Cortex of kidney (tissue), 1 donor: ENCODE data around the gene PAM16.

ENCODE experiments used
- DNase-seq: peaks from one replicate; lab custom pipeline; 2025; lab: John Stamatoyannopoulos, UW

The PAM16 gene

DNA sequence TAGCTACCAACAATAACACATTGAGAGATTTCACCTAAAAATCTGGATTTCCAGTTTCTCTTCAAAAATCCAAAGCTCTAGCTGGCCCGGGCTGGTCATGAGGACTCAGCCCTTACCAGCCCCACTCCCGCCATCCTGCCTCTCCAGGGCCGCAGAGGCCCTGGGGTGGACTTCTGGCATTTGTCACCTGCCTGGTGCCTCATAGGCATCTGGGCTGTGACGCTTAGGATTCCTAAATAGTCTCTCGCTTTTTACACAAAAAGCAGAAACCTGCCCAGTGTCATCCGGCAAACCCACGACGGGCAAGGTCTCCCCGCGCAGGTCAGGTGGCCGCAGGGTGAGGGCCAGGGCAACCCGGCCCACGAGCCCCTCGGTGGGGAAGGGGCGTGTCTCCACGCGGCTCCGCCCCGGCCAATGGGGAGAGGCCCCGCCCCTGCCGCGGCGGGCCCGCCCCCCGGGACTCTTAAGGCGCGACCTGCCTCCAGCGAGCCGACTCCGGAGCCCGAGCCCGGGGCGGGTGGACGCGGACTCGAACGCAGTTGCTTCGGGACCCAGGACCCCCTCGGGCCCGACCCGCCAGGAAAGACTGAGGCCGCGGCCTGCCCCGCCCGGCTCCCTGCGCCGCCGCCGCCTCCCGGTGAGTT lies 20.4 kb upstream of the PAM16 start, which contains the start of gene VASN:
VASN (plus strand) TSS at position 492 of the 644 bp plus-strand sequence. CDS start 9,030 bp downstream, outside the sequence.
- no peak for DNase-seq

DNA sequence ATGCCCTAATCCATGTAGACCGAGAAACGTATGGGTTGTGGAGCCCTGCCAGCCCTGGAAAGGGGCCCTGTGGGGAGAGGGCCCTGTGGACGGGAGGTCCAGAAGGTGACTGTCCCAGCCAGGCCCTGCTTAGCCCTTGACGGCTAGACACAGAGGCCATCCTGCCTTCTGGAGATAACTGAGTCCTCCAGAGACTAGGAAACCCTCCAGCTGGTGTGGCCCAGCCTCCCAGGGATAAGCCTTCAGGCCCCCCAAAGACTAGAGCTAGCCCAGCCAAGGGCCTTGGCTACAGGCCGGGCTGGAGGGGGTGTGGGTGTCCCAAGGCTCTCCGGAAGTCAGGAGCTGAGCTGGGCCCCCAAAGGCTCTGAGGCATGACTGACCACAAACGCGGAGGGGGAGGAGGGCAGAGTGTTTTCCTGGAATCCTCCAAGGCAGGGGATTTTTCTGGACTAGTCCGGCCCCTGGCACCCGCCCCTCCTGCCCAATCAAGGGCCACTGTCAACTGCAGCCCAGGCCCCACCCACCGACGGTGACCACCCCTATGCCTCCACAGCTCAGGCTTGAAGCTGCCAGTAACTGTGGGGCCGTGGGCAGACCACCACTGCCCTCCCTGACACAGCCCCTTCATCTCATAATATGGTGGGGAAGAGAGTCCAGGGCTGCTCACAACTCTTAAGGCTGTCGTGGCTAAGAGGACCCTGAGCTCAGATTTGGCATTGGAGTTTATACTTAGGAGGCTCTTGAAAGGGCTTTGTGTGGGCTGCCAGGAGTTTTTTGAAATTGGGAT lies 19.6 kb upstream of the PAM16 start:
- no peak for DNase-seq

DNA sequence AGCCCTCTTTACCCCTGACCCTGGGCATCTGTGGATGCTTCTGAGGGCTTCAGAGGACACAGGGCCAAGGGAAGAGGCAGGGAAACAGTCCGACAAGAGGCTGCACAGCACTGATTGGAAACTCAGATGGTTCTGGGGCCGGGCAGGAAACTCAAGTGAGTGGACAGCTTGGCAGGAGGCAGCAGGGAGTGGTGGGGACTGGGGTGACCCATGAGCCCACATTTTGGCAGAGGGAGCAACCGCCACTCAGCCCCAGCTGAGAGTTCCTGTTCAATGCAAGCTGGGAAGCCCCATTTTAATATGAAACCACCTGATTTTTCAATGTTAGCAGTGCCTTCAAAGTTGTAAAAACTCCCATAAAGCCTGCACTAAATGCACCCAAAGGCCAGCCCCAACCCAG lies 19.0 kb upstream of the PAM16 start:
- no peak for DNase-seq

DNA sequence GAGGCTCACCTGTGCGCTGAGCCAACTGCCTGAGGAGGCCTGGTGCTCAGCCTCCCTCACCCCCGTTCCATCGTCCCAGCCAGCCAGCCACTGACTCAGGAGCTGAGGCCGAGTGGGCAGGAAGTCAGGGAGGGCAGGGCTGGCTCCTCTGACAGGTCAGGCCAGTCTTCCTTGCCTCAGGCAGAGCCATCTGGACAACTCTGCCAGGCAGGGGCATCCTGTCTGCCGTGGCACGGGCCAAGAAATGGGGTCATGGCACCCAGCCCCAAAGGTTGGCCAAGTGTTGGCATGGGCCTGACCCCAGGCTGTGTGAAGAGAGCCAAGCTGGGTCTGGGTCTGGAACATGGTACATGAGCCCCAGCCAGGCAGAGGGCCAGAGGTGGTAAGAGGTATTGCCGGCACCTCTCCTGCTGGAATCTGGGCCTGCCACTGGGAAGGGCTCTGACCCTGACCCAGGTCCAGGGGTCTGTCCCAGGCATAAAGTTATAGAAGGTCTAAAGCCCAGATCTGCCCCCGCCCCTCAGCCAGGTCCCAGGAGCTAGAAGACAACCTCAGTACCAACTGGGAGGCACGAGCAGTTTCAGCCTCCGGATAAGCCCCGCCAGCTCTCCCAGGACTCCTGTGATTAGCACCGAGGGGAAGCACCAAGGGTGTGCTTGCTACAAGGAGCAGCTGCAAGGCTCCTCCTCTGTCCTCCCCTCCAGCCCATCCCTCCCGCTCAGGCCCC lies 18.0 kb upstream of the PAM16 start:
- no peak for DNase-seq

DNA sequence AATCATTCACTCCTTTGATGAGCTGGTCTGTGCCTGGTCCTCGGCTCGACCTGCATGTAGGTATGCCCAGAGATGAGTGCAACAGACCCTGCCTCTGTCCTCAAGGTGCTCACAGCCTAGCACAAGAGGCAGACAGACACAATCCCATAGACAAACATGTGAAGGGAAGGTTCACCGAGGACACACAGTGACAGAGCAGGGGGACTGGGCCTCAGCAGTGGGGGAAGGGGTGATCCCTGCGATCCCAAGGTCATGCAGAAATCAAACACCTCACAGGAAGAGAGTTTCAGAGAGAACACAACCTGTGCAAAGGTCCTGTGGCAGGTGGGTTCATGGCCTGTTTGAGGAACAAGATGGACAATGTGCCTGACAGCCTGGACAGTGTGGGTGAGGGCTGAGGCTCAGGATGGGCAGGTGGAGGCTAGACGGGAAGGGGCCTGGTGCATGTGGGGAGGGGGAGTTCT lies 16.3 kb upstream of the PAM16 start:
- DNase-seq: no peak

DNA sequence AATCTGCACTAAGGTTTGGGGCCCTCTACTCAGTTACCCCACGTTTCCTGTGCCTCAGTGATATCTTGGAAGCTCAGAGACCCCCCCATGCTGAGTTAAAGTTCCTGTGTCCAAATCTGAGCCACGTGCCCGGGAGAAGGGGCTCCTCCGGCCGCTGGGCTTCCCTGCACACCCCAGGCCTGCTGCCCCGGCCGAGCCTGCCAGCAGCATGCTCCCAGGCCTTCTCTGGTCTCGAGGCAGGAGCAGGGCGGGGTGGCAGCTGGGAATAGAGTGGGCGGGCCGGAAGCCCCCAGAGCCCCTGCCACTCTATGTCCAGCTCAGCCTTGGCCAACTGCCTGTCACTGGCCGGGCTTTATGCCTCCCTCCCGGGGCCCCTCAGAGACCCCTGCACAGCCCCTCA lies 14.9 kb upstream of the PAM16 start:
- DNase-seq: no peak

DNA sequence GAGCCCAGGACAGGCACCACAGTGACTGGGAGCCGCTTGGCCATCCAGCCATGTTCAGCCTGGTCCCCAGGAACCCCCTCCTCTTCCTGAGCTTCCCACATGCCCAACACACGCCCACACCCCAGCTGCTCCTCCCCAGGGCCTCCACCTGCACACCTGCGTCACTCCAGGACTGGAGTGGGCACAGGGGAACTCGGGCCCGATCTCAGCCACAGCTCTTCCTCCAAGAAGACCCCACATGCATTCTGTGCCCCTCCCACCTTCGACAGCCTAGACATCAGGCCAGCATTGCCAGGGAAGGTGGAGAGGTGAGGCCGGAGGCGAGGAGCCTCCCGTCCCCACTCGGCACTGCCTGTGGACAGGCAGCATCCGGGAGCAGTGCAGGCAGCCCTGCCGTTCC lies 14.5 kb upstream of the PAM16 start:
- no peak for DNase-seq

DNA sequence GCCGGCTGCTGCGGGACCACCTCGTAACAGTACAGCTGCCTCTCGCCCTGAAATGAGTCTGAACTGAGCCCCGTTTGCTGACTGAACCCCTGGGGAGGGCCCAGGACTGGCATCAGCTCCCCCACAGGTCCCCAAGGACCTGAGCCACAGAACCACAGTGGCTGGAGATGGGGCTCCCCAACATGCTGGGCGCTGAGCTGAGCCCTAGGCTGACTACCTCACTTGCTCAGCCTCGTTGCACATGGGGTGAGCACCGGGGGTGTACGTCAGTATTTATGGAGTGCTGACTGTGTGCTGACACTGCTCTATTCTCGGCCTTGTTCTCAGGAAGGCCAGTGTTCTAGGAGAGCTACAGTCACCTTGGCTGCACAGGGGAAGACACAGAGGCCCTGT lies 13.9 kb upstream of the PAM16 start:
- no peak for DNase-seq

DNA sequence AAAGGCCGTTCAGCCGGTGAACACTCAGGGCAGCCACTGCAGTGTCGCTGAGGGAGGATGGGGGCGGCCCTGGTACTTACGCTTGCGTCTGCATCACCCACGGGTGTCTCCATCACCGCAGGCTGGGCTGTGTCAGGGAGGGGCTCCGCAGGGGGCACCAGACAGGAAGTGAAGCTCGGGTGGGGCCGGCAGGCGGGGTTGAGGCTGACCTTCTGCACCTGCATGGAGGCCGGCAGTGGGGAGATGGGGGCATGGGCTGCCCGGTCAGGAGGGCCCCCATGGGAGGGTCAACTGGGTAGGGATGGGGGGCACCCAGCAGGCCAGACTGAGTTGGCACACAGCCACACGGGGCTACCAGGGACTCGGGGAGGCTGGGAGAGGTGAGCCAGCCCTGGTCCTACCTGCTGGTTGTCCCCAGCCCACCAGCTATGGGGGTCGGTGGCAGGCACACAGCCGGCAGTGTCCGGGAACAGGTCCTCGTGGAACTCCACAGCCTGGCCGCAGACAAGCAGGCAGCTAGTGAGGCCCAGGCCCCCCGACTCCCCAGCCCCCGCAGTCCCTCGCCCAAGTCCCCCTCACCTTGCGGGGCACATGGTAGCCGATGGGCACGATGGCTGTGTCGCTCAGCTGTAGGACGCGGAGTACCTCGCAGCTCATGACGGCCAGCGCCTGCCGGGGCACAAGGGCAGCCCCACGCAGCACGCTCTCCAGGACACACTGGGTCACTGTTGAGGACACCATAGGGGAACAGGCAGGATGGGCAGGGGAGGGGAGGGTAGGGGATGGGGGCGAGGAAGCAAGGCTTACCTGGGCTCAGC lies 13.3 kb upstream of the PAM16 start:
- DNase-seq: no peak

DNA sequence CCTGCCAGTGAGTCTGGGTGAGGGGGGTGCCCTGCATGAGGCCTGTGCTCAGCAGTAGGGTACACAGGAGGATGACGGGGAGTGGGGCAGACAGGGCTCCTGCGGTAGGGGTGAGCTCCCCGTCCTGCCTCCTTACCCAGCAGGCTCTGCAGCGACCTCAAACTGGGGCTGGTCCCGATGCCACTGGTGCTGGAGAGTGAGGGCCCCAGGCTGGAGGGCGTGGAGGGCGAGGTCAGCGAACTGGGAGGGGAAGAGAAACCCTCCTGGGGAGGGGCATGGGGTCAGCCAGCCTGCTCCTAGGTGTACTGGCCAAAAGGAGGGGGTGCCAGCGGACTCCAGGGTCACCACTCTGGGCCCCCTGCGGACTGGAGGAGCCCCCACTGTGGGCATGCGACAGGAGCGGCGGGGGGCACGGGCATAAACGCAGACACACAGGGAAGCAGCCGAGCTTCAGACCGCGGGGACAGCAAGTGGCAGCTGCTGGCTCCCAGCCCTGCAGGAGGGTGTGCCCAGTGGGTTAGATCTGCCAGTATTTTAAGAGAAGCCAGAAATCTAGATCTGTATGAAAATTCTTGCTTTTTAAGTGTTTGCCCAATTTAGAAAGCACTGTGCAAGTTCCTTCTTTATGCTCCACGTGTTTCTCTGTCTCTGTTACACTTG lies 11.5 kb upstream of the PAM16 start:
- DNase-seq: no peak

DNA sequence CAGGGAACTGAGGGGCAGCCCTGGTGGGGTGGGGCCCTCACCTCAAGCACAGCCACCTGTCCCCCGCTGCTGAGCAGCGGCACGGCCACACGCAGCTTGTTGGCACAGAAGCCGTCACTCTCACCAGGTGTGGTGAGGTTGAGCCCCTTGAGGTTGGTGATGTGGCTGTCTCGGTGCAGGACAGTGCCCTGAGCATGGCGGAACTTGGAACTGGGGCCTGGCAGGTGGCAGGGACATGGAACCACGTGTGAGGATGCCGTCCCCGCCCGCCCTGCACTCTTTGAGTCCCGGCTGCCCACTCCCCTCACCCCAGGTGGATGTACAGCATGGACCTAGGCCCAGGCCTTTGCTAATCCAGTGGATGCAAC lies 10.8 kb upstream of the PAM16 start:
- DNase-seq: no peak

DNA sequence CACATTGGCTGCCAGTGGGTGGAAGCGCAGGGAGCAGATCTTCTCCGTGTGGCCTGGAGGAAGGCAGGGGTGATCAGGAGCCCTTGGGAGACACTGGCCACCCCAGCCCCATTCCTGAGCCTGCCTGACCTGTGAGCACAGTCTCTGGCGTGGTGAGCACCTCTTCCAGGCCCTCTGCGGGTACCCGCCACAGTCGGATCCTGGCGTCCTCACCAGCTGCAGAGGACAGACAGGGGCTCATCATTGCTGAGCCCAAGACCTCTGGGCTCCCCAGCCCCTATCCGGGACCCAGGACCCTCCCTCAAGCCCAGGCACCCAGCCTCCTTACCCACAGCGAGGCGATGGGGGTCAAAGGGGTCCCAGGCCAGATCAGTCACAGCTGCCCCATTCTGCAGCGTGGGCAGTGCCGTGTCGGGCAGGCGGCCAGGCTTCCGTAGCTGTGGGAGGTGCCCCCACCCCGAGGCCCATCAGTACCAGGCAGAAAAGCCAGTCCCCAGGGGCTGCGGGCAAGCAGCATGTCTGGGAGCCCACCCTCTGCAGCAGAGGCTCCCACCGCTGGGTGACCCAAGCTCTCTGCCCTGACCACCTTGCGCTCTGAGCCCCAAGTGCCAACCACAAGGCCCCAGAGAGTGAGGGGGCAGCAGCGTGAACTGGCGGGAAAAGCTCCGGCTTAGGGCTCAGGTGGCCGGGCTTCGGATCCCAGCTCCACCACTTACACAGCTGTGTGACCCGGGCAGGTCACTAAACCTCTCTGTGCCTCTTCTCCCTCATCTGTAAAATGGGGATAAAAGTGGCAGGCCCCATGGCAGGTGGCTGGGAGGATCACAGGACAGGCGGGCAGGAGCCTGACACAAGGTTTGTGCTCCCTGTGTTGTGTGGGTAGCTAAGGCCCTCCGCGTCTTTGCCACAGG lies 10.2 kb upstream of the PAM16 start:
- DNase-seq: no peak

DNA sequence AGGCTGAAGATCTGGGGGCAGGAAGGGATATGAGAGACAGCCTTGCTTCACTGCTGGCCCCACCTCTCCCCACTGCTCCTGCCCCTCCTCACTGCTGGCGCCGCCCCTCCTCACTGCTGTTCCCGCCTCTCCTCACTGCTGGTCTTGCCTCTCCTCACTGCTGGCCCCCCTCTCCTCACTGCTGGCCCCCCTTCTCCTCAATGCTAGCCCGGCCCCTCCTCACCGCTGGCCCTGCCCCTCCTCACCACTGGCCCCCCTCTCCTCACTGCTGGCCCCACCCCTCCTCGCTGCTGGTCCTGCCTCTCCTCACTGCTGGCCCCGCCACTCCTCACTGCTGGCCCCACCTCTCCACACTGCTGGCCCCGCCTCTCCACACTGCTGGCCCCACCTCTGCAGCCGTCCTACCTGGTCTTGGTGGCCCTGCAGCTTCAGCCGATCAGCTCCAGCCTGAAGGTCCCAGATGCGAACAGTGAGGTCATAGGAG lies 9.5 kb upstream of the PAM16 start:
- DNase-seq: no peak

DNA sequence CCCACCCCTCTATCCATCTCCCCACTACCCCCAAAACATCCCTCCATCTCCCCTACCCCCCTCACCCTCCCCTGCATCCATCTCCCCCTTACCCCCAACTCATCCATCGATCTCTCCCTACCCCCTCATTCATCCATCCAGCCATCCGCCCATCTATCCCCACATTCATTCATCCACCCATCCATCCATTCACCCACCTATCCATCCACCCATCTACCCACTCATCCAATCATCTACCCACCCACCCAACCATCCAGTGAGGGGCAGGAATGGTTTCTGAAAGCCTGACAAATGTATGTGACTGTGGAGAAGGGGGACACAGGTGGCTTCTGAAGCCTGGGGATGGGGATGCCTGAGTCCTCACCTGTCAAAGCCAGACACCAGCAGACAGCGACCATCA lies 8.8 kb upstream of the PAM16 start:
- DNase-seq: no peak

DNA sequence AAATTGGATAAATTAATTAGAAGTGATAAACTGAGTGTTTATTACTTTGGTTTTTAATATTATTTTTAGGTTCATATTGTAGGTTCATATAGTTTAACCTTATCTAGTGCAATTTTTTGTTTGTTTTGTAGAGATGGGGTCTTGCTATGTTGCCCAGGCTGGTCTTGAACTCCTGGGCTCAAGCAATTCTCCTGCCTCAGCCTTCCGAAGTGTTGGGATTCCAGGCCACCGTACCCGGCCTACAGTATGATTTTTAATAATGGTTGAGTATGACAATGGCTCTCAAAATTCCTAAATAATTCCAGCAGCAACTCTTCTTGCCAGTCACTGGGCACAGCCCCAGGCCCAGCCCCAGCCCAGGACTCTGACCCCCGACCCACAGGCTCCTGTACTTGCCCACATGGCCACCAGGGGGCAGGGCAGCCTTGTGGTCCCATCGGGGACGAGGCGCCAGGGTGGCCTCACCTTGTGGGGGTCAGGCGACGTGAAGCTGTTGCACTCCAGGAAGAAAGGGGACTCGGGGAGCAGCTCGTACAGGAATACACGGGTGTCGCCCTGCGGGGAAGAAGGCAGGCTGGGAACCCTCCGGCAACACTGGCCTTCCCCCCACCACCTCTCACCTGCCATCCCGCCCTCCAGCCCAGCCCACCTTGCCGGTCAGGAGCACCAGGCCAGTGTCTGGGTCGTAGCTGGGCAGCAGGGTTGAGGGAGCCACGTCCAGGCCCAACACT lies 7.9 kb upstream of the PAM16 start:
- no peak for DNase-seq

DNA sequence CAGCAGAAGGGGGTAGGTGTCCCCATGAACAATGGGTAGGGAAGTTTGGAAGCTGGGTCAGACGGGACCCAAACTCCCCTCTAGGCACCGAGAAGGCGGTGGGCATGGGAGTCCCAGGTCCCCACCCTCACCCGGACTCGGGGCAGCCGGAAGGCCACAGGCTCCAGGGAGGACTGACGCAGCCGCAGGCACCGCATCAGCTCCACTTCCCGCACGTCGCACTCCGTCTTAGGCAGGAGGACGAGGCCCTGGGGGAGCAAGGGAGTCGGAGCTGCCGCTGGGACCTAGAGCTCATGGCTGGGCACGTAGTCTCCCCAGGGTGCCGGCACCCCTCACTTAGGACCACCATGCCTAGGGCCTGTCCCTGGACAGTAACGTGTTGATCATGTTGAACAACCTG lies 7.1 kb upstream of the PAM16 start:
- DNase-seq: no peak

DNA sequence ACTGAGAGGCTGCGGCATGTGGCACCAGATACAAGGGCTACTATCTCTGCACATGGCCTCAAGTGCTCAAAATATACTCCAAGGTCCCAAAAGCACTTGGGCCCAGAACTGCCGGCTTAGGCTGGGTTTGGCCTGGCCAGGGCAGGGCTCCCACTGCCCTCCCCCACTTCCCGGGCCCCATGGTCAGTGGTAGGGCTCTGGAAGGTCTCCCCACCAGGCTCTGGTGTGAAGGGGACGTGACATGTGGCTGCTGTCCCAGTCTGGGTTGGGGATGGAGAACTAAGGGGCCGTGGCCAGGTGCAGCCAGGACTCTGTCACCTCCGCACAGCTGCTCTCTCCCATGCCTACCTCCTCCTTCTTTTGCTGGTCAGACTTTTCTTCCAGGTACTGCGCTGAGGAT lies 5.7 kb upstream of the PAM16 start:
- DNase-seq: no peak

DNA sequence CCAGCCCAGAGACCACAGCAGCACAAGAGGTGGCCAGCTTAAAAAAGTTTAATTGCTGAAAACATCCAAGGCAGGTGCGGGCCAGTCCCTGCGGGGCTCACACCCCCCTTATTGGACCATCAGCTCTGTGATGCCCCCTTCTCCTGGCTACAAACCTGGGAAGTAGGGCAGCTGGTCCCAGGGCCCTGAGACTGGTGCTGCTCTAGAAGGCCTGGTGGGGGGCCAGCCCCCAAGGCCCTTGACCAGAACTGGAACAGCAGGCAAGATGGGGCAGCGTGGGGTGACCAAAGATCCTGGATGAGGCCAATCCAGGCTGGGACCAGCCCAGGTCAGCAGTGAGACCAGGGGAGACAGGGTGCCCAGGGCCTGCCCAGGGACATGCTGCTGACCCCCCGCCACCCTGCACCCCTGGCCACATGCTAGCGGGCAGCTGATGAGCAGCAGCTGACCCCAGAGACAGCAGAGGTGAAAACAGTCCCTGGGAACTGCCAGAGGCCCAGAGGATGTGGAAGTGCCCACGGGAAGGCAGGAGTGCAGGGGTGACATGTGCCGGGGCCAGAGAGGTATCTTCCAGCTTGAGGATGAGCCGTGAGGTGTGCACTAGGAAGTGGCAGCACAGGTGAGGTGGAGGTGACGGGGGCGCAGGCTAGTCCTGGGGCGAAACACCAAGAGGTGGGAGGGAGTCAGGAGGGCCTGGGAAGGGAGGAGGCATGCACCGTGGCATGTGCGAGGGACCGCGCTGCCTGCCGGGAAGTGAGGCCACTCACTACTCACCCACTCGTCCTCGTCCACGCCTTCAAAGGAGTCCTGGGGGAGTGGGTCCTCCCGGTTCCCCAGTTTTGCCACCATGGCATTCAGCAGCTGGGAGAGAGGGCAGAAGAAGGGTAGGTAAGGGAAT lies 3.6 kb upstream of the PAM16 start:
- DNase-seq: no peak

DNA sequence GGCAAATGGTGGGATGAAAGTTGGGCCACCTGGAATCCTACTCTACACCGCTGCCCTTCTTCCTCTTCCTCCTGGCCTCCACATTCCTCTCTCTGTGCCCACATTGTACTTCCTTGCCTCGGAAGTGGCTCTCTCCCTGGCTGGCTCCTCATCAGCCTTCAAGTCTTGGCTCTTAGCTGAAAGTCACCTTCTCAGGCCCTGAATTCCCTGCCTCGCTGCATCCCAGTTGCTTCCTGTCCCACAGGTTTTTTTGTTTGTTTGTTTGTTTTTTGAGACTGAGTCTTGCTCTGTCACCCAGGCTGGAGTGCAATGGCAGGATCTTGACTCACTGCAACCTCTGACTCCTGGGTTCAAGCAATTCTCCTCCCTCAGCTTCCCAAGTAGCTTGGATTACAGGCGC lies 2.6 kb upstream of the PAM16 start:
- no peak for DNase-seq
